ENCODE data around the gene TWIST1. TPM values are rescaled to one million over a fixed set of nuclear protein-coding genes. Genes with fewer than 3 reads are reported as not detected.

Gene TWIST1
- total RNA-seq, 1 donor from 2014 or later: not detected

DNA sequence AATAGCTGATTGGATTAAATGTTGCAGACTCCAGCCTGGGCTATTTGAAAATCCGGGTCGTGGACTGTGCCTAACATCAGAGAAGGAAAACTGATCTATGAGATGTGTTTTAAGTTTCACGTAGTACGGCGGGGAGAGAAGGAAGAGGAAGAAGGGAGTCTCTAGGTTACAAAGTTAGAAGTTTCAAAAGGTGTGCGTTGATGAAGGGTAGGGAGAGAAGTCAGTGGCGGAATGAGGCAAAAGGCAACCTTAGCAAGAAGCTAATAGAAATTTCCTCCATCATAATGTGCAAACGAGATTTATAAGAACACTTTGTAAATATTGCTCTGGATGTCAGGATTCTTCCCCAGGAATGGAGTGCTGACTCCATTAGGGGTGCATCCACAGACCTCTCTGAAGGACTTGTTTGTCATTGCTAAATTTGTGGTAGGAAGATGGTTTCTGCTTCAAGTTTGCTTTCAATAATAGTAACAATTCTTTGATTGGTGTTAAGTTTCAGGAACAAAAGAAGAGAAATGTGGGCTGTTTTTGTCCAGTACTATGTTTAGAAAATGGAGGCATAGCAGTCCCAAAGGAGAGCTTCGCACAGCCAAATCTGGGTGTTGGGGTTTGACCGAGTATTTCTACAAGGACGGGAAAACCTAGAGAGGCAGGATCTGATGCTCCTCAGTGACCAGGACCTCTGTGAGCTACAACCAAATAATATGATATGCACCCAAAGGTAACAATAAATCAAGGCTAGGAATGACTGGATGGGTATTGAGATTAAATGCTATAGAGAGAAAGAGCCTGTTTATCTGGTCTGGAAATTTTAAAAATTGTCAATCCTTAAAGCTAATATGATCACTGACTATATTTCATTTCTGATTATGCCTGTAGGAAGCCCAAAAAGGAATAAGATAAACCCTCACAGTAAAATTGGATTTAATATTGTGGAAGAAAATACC is 8.2 kb downstream of the TWIST1 start:
- Mint-ChIP-seq H3K36me3 (ENCODE audit: low read depth) (no peaks in the 10 kb centered on the region), H3K27ac (no peak overlapping the region), H3K27me3 (peaks cover 84% of the 10 kb centered on the region), H3K4me3 (no peak overlapping the region), H3K9me3 (no peaks in the 10 kb centered on the region), H3K4me1 (peaks cover 35% of the 10 kb centered on the region)
- DNase-seq (no peak), ATAC-seq (ENCODE audit: low read depth) (no peak)
- ChIA-PET CTCF (no interaction called here), POLR2A (no interaction called here)
- intact Hi-C loops (cut with micrococcal nuclease): loop anchor here (5.0 kb wide), 1 partner anchor 757 kb away; no protein-coding TSS in a partner anchor
- TF ChIP-seq, protein P1, sequence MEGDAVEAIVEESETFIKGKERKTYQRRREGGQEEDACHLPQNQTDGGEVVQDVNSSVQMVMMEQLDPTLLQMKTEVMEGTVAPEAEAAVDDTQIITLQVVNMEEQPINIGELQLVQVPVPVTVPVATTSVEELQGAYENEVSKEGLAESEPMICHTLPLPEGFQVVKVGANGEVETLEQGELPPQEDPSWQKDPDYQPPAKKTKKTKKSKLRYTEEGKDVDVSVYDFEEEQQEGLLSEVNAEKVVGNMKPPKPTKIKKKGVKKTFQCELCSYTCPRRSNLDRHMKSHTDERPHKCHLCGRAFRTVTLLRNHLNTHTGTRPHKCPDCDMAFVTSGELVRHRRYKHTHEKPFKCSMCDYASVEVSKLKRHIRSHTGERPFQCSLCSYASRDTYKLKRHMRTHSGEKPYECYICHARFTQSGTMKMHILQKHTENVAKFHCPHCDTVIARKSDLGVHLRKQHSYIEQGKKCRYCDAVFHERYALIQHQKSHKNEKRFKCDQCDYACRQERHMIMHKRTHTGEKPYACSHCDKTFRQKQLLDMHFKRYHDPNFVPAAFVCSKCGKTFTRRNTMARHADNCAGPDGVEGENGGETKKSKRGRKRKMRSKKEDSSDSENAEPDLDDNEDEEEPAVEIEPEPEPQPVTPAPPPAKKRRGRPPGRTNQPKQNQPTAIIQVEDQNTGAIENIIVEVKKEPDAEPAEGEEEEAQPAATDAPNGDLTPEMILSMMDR (IDR thresholded peaks at IDR 0.05): no peak

DNA sequence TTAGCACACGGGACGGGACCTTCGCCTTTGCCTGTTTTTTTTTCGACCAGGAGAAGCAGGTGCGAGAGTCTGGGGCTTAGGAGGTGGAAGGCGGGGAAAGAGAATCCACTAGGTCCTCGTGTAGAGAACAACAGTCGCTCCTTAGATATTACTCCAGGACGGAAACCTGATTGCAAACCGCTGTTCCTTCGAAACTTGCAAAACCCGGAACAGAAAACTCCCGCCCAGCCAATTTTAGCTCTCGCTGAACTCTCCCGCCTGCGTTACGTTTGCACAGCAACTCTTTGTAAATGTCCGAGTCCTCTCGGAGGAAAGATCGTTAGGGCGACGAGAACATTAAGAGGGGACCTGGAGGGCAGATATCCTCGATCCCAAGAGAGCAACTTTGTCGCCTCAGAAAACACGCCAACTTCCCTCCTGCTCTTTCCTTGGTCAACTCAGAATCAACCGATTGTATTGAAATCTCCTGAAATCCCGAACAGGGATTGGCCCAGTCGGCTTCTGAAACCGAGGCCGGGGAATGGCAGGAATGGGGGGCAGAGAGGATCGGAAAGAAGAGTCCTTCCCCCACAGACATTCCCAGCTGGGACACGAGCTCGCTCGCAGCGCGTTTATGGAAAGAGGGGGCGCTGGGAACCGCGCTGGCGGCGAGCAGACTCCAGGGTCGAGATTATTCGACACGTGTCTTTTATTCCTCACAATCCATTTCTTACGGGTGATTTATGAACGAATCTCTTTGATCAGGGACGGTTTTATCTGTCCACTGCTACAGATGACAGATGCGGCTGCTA is 9.9 kb downstream of the TWIST1 start:
- H3K36me3 Mint-ChIP-seq (ENCODE audit: low read depth): no peaks in the 10 kb centered on the region
- H3K9me3 Mint-ChIP-seq: no peaks in the 10 kb centered on the region
- no peak overlapping the region for H3K27ac Mint-ChIP-seq
- POLR2A ChIA-PET: no interaction called here
- peaks cover 81% of the 10 kb centered on the region for H3K27me3 Mint-ChIP-seq
- CTCF ChIA-PET: no interaction called here
- peaks cover 35% of the 10 kb centered on the region for H3K4me1 Mint-ChIP-seq
- TF ChIP-seq, protein P1 (IDR thresholded peaks at IDR 0.05): no peak
- DNase-seq (no peak), ATAC-seq (ENCODE audit: low read depth) (no peak)
- intact Hi-C loops (cut with micrococcal nuclease): loop anchor here (1.0 to 5.0 kb wide), 2 partner anchors 9 to 755 kb away; no protein-coding TSS in a partner anchor
- H3K4me3 Mint-ChIP-seq: peak overlapping the region; percentile 55

DNA sequence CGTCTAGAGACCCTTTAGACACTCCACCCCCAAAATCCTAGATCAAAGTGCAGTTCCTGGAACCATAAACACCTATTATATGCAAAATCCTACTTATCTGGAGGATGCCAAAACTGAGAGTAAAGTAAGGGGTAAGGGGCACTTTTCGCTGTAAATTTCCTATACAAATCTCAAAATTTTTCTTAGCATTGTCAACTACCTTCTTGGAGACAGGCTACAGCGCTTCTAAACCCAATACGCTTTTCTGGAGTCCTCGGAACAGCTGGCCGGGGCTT is 10.4 kb downstream of the TWIST1 start:
- ChIA-PET CTCF (no interaction called here), POLR2A (no interaction called here)
- TF ChIP-seq, protein P1 (IDR thresholded peaks at IDR 0.05): no peak
- H3K27me3 Mint-ChIP-seq: peaks cover 79% of the 10 kb centered on the region
- no peaks in the 10 kb centered on the region for H3K36me3 Mint-ChIP-seq (ENCODE audit: low read depth)
- intact Hi-C loops (cut with micrococcal nuclease): loop anchor here (1.0 to 5.0 kb wide), 2 partner anchors 9 to 755 kb away; no protein-coding TSS in a partner anchor
- H3K27ac Mint-ChIP-seq: no peak overlapping the region
- ATAC-seq (ENCODE audit: low read depth) (no peak), DNase-seq (no peak)
- peaks cover 35% of the 10 kb centered on the region for H3K4me1 Mint-ChIP-seq
- H3K9me3 Mint-ChIP-seq: no peaks in the 10 kb centered on the region
- peak overlapping the region; percentile 55 for H3K4me3 Mint-ChIP-seq

DNA sequence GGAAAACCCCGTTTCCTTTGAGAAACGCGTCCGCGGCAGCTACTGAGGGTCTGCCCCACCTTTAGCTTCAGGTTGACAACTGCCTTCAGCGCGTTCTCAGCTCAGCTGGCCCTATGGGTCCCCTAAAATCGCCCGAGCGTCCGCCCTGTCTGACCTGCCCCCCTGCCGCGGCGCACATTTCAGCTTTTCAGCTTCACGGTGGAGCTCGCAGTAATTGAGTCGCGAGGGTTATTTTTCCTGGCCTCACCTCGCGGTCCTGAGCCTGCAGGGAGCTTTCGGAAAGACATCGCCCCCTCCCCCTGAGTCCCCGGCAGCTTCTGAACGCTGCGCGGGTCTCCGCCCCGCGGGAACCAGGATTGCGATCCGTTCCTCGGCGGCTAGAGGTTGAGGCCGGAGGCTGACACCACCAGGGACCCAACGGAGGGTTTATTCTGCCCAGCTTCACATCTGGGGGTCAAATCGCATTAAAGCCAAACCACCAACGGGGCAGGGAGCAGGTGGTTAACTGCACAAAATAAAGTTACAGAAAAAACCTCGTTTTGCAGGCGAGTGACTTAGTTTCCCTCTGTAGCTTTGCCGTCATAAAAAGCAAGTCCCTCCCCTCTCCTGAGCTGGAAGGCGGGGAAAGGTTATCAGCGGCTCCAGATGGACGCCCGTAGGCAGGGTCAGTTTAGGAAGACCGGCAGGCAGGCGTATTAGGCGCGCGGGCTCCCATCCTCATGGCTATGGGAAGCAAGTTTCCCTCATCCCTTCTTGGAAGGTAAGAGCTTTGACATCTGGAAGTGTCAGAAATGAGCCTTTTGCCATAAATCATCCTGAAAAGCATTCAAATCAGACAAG is 11.0 kb downstream of the TWIST1 start:
- H3K36me3 Mint-ChIP-seq (ENCODE audit: low read depth): no peaks in the 10 kb centered on the region
- H3K4me1 Mint-ChIP-seq: peaks cover 35% of the 10 kb centered on the region
- DNase-seq (no peak), ATAC-seq (ENCODE audit: low read depth) (no peak)
- TF ChIP-seq, protein P1 (IDR thresholded peaks at IDR 0.05): no peak
- no peak overlapping the region for H3K27ac Mint-ChIP-seq
- ChIA-PET CTCF (no interaction called here), POLR2A (no interaction called here)
- intact Hi-C loops (cut with micrococcal nuclease): loop anchor here (1.0 to 5.0 kb wide), 2 partner anchors 10 to 754 kb away; no protein-coding TSS in a partner anchor
- peaks cover 78% of the 10 kb centered on the region for H3K27me3 Mint-ChIP-seq
- no peaks in the 10 kb centered on the region for H3K9me3 Mint-ChIP-seq
- peak overlapping the region; percentile 15 for H3K4me3 Mint-ChIP-seq
